HG03159 (cell line): ENCODE data around the gene HOMER2.
A peak's percentile ranks its signal among the peaks of the same experiment; 100 is the strongest.
"Not testable (repeated sequence)": the region's sequence is repeated elsewhere in the genome, so short reads cannot be mapped to it uniquely, and the experiment has no call there.

Experiments
- ATAC-seq: cut with Tn5 transposase; IDR thresholded peaks from one replicate; pipeline ENCODE4 v1.9.1; 2021; ENCODE audit warnings: mild to moderate bottlenecking, moderate library complexity; ENCODE audit not compliant: unreplicated experiment

Gene HOMER2

GRCh38 chr15:82952158-82953081 lies at the start of gene HOMER2:
HOMER2 (minus strand) TSS chr15:82952720; CDS start chr15:82952535, 185 bp downstream.
- peak; percentile 47 for ATAC-seq

DNA sequence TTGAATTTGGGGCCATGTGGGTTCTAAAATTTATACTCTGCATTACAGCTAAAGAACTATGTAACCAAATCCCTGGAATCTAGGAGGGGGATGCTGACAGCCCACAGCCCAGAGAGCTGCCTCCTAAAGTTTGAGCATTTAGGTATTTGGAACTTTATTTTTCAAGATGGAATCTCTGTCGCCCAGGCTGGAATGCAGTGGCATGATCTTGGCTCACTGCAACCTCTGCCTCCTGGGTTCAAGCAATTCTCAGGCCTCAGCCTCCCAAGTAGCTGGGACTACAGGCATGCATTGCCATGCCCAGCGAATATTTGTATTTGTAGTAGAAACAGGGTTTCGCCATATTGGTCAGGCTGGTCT lies 48.1 kb upstream of the HOMER2 start:
- ATAC-seq, result not testable (repeated sequence)

DNA sequence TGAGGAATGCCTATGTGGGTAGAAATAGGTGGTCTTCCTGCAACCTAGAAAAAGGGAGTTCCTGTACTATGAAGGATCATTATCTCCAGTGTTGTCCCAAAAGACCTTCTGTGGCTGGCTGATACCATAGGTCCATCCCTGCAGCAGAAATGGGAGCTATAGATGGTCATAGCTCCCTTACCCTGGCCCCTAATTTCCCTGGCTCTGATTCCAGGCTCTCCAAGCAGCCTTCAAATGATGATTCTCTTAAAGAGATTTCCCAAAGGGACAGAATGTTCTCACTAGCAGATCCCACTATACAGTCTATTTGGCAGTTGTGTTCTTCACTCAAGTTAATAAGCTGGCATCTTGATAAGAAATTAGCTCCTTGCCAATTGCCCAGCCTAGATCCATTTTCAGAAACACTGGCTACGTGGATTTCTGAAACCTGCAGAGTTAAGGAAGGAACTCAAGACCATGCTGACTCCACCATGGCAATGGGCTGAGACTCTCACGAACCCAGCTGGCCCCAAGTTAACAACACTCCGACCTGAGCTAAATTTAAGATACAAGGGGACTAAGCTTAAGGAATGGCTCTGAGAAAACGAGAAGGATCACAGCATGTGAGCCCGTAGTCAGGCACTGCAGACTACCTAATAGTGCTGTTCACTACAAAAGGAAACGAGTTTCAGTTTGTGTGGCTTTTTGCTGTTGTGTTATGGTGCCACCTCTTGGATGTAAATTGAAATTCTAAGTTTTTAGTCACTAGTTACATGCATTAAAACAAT lies 47.6 kb upstream of the HOMER2 start:
- peak; percentile 81 for ATAC-seq

DNA sequence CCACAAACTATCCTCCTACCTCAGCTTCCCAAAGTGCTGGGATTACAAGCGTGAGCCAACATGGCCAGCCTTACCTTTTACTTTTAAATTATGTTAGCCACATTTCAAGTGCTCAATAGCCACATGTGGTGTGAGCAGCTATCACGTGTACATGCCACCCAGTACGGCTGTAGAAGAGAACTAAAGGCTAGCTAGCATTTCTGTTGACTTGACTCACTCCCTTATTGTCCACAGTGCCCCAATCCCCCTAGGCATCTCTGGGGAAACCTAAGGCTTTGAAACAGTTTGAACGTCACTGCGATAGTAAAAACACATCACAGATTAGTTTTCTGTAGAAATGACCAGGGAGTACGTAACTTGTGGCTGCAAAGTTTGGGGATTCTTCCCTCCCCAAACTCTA lies 46.9 kb upstream of the HOMER2 start:
- ATAC-seq, result no peak

- no peak for ATAC-seq
Measured at GRCh38 chr15:82995938-82996337, 43.4 kb upstream of the HOMER2 start.

DNA sequence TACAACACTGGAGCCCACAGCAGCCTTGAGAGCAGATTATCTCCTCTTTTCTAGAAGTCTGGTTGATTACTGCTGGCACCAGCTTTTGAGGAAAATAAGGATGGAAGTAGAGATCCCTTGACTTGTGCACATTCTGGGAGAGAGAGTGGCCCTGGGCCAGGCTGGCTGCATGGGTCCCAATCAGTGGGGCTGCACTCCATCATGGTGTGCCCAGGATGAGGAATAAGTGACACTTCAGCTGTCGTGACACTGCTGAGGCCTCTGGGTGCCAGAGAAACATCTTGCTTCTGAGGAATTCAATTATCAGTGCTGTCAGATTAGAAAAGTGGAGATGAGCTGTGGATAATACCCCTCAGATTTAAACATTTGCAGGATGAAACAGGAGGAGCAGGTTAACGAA lies 42.6 kb upstream of the HOMER2 start:
- no peak for ATAC-seq

GRCh38 chr15:82993144-82993543 lies 40.6 kb upstream of the HOMER2 start:
- no peak for ATAC-seq

DNA sequence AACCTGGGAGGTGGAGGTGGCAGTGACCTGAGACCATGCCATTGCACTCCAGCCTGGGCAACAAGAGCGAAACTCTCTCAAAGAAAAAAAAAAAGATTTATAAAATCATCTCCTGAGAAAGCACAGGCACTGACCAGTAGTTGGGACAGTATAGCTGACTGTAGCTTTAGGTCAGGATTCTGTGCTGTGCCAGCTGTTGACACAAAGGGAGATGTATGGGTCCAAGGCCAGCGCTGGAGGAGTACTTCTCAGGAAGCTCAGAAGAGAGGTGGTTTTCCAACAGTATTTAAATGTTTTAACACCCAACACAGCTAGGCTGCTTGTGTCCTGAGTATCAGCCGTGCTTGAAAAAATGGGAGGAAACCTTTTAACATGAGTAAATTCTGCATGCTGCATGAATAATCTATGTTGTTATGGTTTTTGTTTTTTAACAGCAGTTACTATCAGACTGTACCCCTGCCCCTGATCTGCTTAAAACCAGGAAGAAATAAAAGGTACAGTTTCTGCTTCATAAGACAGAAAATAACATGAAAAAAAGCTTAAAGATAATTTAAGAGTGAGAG lies 40.0 kb upstream of the HOMER2 start:
- ATAC-seq, result no peak

GRCh38 chr15:82986442-82986780 lies 33.9 kb upstream of the HOMER2 start:
- ATAC-seq, result peak; percentile 43

DNA sequence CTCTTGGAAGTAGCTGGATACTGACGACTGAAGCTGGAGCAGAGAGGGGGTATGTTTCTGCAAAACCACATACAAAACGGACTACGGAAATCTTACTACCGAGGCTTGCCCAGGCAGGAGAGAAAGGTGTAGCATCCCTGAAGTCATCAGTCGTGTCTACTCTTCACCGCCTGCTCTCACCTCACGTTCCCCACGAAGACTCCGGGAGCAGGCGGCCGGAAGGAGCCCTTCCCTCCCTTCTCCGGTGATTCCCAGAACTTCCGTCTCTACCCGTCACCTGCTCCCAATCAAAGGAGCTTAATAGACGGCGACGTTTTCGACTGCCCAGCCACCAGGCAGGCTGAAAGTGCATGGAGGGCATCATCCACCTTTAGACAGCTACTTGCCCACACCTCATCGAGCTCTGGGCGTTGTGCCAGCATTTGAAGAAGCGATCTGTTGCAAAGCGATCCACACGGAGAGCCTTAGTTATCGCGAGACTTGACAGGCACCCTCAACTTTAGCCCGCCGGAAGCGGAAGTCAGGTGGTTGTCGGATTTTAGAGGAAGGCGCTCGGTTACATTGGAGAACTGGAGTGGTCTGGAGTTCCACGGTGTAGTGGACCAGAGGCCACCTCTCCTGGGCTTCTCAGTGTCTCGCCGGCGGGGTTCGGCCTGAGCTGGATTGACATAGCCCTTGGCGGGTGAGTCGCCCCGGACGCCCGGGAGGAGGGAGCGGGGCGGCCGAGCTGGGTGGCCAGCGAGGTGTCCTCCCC lies 33.3 kb upstream of the HOMER2 start, which contains the start of gene RAMAC:
Gene RAMAC, plus strand, starts transcription at position 523 of the 754 bp plus-strand sequence. CDS start 2,809 bp downstream, outside the sequence.
- peak; percentile 95 for ATAC-seq

DNA sequence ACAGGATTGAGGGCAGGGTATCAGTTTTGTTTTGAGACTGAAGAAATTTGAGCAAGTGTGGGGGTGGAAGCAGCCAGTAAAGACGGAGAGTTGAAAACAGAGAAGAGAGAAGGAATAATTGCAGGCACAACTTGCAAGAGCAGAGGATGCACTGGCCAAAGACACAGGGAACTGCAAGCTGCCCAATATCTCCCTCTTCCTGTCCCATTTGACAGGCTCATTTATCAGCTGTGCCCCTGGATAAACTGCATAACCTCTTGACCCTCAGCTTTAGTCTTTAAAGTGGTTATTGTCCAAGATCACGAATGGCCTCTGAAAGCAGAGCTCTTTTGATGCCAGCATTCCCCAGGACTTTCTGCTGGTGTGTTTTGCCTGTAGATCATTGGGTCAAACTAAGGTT lies 28.5 kb upstream of the HOMER2 start:
- ATAC-seq, result no peak

DNA sequence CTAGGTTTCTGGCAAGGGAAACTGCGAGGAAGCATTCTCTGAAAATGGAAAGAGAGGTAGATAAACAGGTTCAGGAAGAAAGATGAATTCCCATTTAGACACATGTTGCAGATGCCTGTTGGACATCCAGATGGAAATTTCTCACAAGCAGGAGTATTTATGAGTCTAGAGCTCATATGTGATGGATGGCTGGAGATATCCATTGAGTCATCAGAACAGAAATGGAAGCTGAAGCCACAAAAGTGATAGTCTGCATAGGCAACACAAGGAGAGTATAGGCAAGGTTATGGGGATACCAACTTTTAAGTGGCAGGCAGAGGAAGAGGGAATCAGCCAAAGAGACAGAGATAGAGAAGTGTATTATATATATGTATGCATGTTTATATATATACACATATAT lies 27.2 kb upstream of the HOMER2 start:
- ATAC-seq, result no peak

- no peak for ATAC-seq
Measured at GRCh38 chr15:82978438-82978837, 25.9 kb upstream of the HOMER2 start.

DNA sequence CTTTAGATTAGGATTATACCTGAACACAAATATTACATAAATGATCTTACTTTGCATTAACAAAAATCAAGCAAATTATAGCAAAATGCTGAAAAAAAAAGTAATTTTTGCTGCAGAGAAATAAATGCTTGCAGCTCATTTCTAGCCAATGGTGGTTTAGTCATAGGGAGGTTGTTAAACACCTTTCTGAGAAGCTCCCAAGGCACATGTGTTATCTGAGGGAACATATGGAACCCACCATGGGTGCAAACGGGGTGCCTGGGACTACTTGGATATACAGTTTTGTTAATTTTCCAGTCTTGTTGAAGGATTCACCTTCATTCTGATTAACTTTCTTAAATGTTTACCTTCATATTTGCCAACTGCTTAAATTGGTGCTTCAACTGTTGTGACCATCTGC lies 24.6 kb upstream of the HOMER2 start:
- no peak for ATAC-seq

- no peak for ATAC-seq
Measured at GRCh38 chr15:82972990-82973389, 20.5 kb upstream of the HOMER2 start.

- ATAC-seq, result no peak
Measured at GRCh38 chr15:82971218-82971984, 18.9 kb upstream of the HOMER2 start.

GRCh38 chr15:82970696-82971095 lies 18.2 kb upstream of the HOMER2 start:
- no peak for ATAC-seq

GRCh38 chr15:82970078-82970686 lies 17.7 kb upstream of the HOMER2 start:
- ATAC-seq, result no peak

DNA sequence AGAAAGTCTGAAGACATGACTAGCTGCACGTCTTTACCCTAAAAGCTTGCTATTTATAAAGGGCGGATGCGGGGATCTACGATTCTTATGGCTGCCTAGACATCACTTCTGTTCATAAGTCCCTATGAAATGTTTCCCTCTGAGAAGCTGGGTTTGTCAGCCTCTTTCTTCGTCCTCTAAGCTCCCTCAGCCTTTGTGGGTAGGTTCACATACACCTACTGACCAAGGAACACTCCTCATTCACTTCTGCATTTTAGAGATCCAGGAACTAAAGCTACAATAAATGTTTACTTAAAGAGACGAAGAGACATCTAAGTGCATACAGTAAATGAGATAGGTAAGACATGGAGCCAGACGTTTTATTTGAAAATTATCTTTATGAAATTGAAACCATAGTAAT lies 16.8 kb upstream of the HOMER2 start:
- no peak for ATAC-seq

DNA sequence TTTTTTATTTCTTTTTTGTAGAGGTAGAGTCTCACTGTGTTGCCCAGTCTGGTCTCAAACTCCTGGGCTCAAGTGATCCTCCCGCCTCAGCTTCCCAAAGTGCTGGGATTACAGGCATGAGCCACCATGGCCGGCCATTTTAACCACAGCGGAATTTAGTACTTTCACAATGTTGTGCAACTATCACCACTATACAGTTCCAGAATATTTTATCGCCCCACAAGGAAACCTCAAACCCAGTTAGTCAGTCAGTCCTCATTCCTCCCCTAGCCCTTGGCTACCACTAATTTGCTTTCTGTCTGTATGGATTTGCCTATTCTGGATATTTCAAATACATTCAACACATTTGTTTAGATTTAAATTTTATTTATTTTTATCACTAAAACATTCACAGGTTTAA lies 15.5 kb upstream of the HOMER2 start:
- no peak for ATAC-seq
